Panc1 (cell line): ENCODE results near the gene RNF20. TPM values are rescaled to one million over a fixed set of nuclear protein-coding genes. Genes with fewer than 3 reads are reported as not detected.

Experiments used
- ATAC-seq: fragments of 200-7000 bp; cut with Tn5 transposase; 2 replicates; pipeline ENCODE4 v1.9.1; 2020; ENCODE audit warnings: mild to moderate bottlenecking, moderate library complexity
- BruUV-seq: library from RNA; stranded (reverse); fragments of 400-500 nt; replicated peaks from 2 replicates; lab custom pipeline; 2021; lab: Mats Ljungman, UMichigan
- CTCF ChIA-PET: fragments of 300-600 bp; sonication (Branson Sonifier 250); formaldehyde crosslinking; loops from one replicate; lab custom pipeline; 2022; ENCODE audit warnings: antibody characterized with exemption; lab: Charles Lee
- POLR2A ChIA-PET: fragments of 300-600 bp; sonication (Branson Sonifier 250); formaldehyde crosslinking; loops from one replicate; lab custom pipeline; 2022; ENCODE audit warnings: antibody characterized with exemption; lab: Charles Lee
- DNase-seq: peaks from one replicate; pipeline ENCODE4 v3.0.0-alpha.2; 2010; ENCODE audit warnings: low read depth, low spot score
- H3K27ac ChIP-seq: 2 replicates; pipeline ENCODE4 v1.5.1; 2011; ENCODE audit warnings: mild to moderate bottlenecking, low read length, inconsistent platforms
- H3K27me3 ChIP-seq: fragments of 200-500 bp; sonication (Bioruptor generic); 2 replicates; pipeline ENCODE4 v1.6.0; 2014; ENCODE audit warnings: low read length, inconsistent platforms; ENCODE audit not compliant: control insufficient read depth, insufficient read depth
- H3K36me3 ChIP-seq: fragments of 200-500 bp; sonication (Bioruptor generic); 2 replicates; pipeline ENCODE4 v1.5.1; 2014; ENCODE audit warnings: inconsistent platforms, mild to moderate bottlenecking, low read length, moderate library complexity; ENCODE audit not compliant: control insufficient read depth, insufficient read depth
- H3K4me1 ChIP-seq: 2 replicates; pipeline ENCODE4 v1.5.1; 2011; ENCODE audit warnings: inconsistent platforms, mild to moderate bottlenecking, low read length, moderate library complexity; ENCODE audit not compliant: control insufficient read depth, insufficient read depth
- H3K4me3 ChIP-seq, 2 experiments: 2 replicates each; pipeline ENCODE4 v1.5.1; 2011 to 2012; ENCODE audit warnings: low read depth in 2 of 2, low read length in 2 of 2, mild to moderate bottlenecking in 2 of 2, inconsistent platforms in 1 of 2, moderate library complexity in 1 of 2
- H3K9me3 ChIP-seq: fragments of 200-500 bp; sonication (Bioruptor generic); 2 replicates; pipeline ENCODE4 v1.5.1; 2014; ENCODE audit warnings: low read depth, mild to moderate bottlenecking, inconsistent platforms, low read length, moderate library complexity; ENCODE audit not compliant: control insufficient read depth, insufficient read depth
- CTCF ChIP-seq: fragments of 450-650 bp; IDR thresholded peaks from 2 replicates; pipeline ENCODE4 v1.5.1; 2017; ENCODE audit warnings: mild to moderate bottlenecking
- POLR2AphosphoS5 ChIP-seq: IDR thresholded peaks from 2 replicates; pipeline ENCODE4 v1.6.1; 2012; ENCODE audit warnings: mild to moderate bottlenecking, low read depth, low read length, moderate library complexity
- REST ChIP-seq, 2 experiments: IDR thresholded peaks; 2 replicates each; pipeline ENCODE4 v1.6.1; 2011 to 2012; ENCODE audit warnings: low read depth in 2 of 2, control low read depth in 1 of 2, low read length in 1 of 2, mild to moderate bottlenecking in 1 of 2, moderate library complexity in 1 of 2; ENCODE audit not compliant: insufficient read depth in 1 of 2
- SIN3A ChIP-seq: IDR thresholded peaks from 2 replicates; pipeline ENCODE4 v1.6.1; 2012; ENCODE audit warnings: low read depth, mild to moderate bottlenecking, low read length, moderate library complexity, borderline replicate concordance; ENCODE audit not compliant: insufficient read depth
- TCF7L2 ChIP-seq: IDR thresholded peaks from 2 replicates; pipeline ENCODE4 v1.6.1; 2011; ENCODE audit warnings: mild to moderate bottlenecking, low read depth, low read length, inconsistent platforms
- in situ Hi-C: cut with HindIII; loops from 2 replicates; pipeline ENCODE4 v1.10.0; 2016; ENCODE audit warnings: low sequenced_read_pairs, low pct_unique_long_range_greater_than_20kb
- intact Hi-C: fragments of 100-400 bp; cut with micrococcal nuclease; formaldehyde crosslinking; loops from one replicate; pipeline ENCODE4 v1.10.0; 2022; ENCODE audit not compliant: unreplicated experiment
- total RNA-seq: library from RNA; stranded (reverse); gene quantifications from one replicate; pipeline ENCODE4 v1.2.1, GENCODE V29; 2021; ENCODE audit not compliant: unreplicated experiment

RNF20 gene
- total RNA-seq, 1 experiment from 2014 or later = 37.5 TPM

- TF ChIP-seq REST (IDR thresholded peaks at IDR 0.05; ENCODE audit: insufficient read depth in 1 of 2, low read depth in 2 of 2, low read length in 1 of 2) = no peak
- TF ChIP-seq CTCF = no peak
- TF ChIP-seq TCF7L2 = no peak
- TF ChIP-seq SIN3A = no peak
- TF ChIP-seq POLR2AphosphoS5 = no peak
These were observed 22.6 kb upstream of the RNF20 start for GRCh38 chr9:101511009-101511408.

GRCh38 chr9:101512116-101512515, 21.5 kb upstream of the RNF20 start:
- Histone ChIP-seq H3K9me3 (no peaks in the 10 kb centered on the region), H3K27ac (no peak overlapping the region), H3K4me3 (no peak overlapping the region), H3K36me3 (no peaks in the 10 kb centered on the region), H3K27me3 (no peaks in the 10 kb centered on the region; the same call in 1 of the 2 replicates), H3K4me1 (no peaks in the 10 kb centered on the region)
- DNase-seq (no peak), ATAC-seq (no peak)
- no peak for TF ChIP-seq TCF7L2
- no peak for TF ChIP-seq SIN3A
- no peak for TF ChIP-seq CTCF
- no peak for TF ChIP-seq POLR2AphosphoS5
- no peak for TF ChIP-seq REST (IDR thresholded peaks at IDR 0.05; ENCODE audit: insufficient read depth in 1 of 2, low read depth in 2 of 2, low read length in 1 of 2)
- BruUV-seq = no TSS peak
- in situ Hi-C loops = no loop called here
- intact Hi-C loops = no loop called here
- POLR2A ChIA-PET = no interaction called here
- CTCF ChIA-PET = no interaction called here

More at GRCh38 chr9:101511009-101511408, 22.6 kb upstream of the RNF20 start:
- no peak for DNase-seq
- BruUV-seq = no TSS peak
- no peaks in the 10 kb centered on the region for H3K9me3 ChIP-seq
- in situ Hi-C loops = no loop called here
- no peaks in the 10 kb centered on the region for H3K4me1 ChIP-seq
- CTCF ChIA-PET = no interaction called here
- no peaks in the 10 kb centered on the region for H3K36me3 ChIP-seq
- no peak overlapping the region for H3K4me3 ChIP-seq
- ATAC-seq = no peak
- POLR2A ChIA-PET = no interaction called here
- H3K27ac ChIP-seq = no peak overlapping the region
- intact Hi-C loops = no loop called here
- no peaks in the 10 kb centered on the region for H3K27me3 ChIP-seq
